ENCODE results near the gene ZNF605. TPM values are rescaled to one million over a fixed set of nuclear protein-coding genes. Genes with fewer than 3 reads are reported as not detected.

ZNF605 gene
- total RNA-seq, 4 donors from 2014 or later = 4.9 to 18.3 (median 6.3) TPM

GRCh38 chr12:132950844-132951535, 5.1 kb downstream of the ZNF605 start:
- Histone ChIP-seq H3K4me3 (no peak overlapping the region), H3K4me1 (peaks cover 12% of the 10 kb centered on the region), H3K27ac (no peak overlapping the region), H3K9me3 (peaks cover 47% of the 10 kb centered on the region), H3K36me3 (peaks cover 45% of the 10 kb centered on the region), H3K27me3 (no peaks in the 10 kb centered on the region)
- TF ChIP-seq POLR2AphosphoS5 (IDR thresholded peaks at IDR 0.05) (no peak), EP300 (IDR thresholded peaks at IDR 0.05) (no peak)
- WGBS = 97% methylated on average over 27 of the region's 27 CpGs
- DNase-seq (ENCODE audit: low spot score in 2 of 2) = no peak

DNA sequence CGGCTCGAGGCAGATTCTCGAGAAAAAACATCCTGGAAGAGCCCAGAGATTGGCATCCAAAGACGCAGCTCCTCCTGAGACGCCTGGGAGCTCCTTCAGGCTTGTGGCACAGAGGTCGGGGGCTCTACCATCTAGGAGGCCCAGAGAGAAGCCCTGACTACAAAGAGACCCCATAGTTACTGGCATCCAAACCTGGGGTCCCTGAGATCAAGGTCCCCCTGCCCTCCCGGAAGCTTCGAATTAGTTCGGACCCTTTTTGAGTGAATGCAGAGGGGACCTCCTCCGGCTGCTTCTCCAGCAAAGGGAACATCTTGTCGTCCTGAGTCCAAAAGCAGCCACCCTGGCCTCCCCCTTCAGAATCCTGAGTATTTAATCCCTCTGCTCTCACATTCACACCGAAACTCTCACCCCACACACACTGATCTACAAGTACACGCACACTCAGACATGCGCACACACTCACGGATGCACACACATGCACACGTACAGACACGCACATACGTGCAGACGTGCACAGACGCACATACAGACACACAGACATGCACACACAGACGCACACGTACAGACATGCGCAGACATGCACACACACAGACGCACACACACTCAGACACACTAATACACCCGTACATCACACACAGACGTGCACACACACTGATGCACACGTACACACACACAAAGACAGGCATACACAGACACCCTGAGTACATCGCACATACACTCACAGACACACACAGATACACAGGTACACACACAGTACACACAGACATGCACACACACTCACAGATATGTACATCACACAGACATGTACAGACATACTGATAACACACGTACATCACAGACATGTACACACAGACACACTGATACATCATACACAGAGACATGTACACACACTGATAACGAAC, 5.9 kb downstream of the ZNF605 start:
- DNase-seq (ENCODE audit: low spot score in 2 of 2) = no peak
- H3K27ac ChIP-seq = no peak overlapping the region
- 96% methylated on average over 30 of the region's 30 CpGs for WGBS
- H3K4me3 ChIP-seq = no peak overlapping the region
- H3K27me3 ChIP-seq = no peaks in the 10 kb centered on the region
- H3K36me3 ChIP-seq = peaks cover 53% of the 10 kb centered on the region
- TF ChIP-seq POLR2A (IDR thresholded peaks at IDR 0.05) = no peak
- TF ChIP-seq, protein P1, sequence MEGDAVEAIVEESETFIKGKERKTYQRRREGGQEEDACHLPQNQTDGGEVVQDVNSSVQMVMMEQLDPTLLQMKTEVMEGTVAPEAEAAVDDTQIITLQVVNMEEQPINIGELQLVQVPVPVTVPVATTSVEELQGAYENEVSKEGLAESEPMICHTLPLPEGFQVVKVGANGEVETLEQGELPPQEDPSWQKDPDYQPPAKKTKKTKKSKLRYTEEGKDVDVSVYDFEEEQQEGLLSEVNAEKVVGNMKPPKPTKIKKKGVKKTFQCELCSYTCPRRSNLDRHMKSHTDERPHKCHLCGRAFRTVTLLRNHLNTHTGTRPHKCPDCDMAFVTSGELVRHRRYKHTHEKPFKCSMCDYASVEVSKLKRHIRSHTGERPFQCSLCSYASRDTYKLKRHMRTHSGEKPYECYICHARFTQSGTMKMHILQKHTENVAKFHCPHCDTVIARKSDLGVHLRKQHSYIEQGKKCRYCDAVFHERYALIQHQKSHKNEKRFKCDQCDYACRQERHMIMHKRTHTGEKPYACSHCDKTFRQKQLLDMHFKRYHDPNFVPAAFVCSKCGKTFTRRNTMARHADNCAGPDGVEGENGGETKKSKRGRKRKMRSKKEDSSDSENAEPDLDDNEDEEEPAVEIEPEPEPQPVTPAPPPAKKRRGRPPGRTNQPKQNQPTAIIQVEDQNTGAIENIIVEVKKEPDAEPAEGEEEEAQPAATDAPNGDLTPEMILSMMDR (IDR thresholded peaks at IDR 0.05) = no peak
- no peak for TF ChIP-seq POLR2AphosphoS5 (IDR thresholded peaks at IDR 0.05)
- no peak for TF ChIP-seq EP300 (IDR thresholded peaks at IDR 0.05)
- peaks cover 48% of the 10 kb centered on the region for H3K9me3 ChIP-seq
- peaks cover 6% of the 10 kb centered on the region for H3K4me1 ChIP-seq

DNA sequence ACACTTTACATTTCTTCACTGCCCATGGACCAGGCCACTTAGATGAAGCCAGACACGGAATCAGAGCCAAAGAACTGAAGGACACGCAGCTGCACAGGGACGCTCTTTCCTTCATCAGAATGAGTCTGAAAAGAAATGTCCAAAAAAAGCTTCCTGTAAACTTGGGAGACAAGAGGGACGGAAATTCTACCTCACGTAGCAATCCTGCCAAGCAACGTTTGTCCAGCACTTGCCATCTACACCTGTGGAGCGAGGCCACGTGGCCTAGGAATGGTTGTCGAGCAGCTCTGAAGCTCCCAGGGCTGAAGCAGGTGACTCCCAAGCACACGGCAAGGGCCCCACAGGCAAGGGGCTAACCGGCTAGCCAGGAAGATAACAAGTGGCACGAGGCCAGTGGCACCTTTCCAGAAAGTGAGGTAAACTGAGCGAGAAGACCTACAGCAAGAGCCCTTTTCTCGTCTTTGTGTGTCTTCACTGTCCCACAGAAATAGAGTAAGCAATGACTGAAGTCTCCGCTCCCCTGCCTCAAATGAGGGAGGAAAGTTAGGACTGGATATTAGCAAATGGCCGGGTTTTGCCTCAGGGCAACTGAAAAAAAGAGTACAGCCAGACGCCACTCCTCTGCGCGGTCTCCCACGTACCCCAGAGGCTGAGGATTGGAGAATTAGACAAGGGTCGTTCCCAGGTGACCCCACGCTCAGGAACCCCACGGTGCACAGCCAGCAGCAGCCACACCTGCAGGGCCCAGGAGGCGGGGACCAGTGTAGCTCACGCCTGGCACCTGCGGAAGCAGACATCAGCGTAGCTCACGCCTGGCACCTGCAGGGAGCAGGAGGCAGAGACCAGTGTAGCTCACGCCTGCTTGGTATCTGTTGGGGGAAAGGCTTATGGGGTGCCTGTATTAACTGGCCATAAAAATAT, 7.7 kb downstream of the ZNF605 start:
- Histone ChIP-seq H3K27me3 (no peaks in the 10 kb centered on the region), H3K36me3 (peaks cover 70% of the 10 kb centered on the region), H3K4me1 (no peaks in the 10 kb centered on the region), H3K4me3 (no peak overlapping the region), H3K9me3 (peaks cover 64% of the 10 kb centered on the region), H3K27ac (no peak overlapping the region)
- DNase-seq (ENCODE audit: low spot score in 2 of 2) = no peak
- no peak for TF ChIP-seq POLR2AphosphoS5 (IDR thresholded peaks at IDR 0.05)
- WGBS = 94% methylated on average over 27 of the region's 29 CpGs

DNA sequence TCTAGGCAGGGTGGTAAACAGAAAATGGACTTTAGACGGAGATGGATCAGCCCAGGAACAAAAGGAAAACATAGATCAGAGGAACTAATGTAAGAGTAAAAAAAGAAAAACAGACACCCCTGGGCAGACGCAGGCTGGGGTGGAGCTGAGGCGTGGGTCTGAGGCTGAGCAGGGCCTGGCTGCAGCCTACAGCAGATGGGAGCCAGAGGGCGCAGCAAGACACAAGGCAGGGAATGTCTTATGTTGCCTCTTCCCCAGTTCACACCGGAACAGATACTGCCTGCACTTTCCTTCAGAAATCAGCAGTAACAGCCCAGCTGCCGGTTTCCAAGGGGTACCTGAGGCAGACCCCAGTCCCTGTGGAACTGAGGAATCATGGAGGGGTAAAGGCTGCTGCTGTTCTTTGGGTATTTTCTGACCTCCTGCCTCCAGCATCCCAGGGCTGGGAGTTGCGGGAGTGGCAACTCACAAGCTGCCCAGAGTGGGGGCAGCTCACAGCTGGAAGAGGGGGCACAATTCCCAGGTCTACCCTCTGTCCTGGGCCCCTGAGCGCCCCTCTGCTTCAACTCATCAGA, 9.8 kb downstream of the ZNF605 start:
- DNase-seq (ENCODE audit: low spot score in 2 of 2) = no peak
- Histone ChIP-seq H3K27ac (no peak overlapping the region), H3K36me3 (peaks cover 87% of the 10 kb centered on the region), H3K4me1 (no peaks in the 10 kb centered on the region), H3K4me3 (no peak overlapping the region), H3K9me3 (peaks cover 81% of the 10 kb centered on the region), H3K27me3 (no peaks in the 10 kb centered on the region)
- 98% methylated on average over 7 of the region's 8 CpGs for WGBS
- TF ChIP-seq POLR2A (IDR thresholded peaks at IDR 0.05) (no peak), POLR2AphosphoS5 (IDR thresholded peaks at IDR 0.05) (no peak), EP300 (IDR thresholded peaks at IDR 0.05) (no peak)
- TF ChIP-seq, protein P1 (IDR thresholded peaks at IDR 0.05) = no peak

GRCh38 chr12:132945806-132946205, 10.3 kb downstream of the ZNF605 start:
- TF ChIP-seq EP300 (IDR thresholded peaks at IDR 0.05) = no peak
- no peak for TF ChIP-seq POLR2A (IDR thresholded peaks at IDR 0.05)
- WGBS = 98% methylated on average over 8 of the region's 9 CpGs
- H3K9me3 ChIP-seq = peaks cover 77% of the 10 kb centered on the region
- DNase-seq (ENCODE audit: low spot score in 2 of 2) = no peak
- H3K27me3 ChIP-seq = no peaks in the 10 kb centered on the region
- no peak overlapping the region for H3K27ac ChIP-seq
- peaks cover 90% of the 10 kb centered on the region for H3K36me3 ChIP-seq
- H3K4me1 ChIP-seq = no peaks in the 10 kb centered on the region
- no peak overlapping the region for H3K4me3 ChIP-seq

DNA sequence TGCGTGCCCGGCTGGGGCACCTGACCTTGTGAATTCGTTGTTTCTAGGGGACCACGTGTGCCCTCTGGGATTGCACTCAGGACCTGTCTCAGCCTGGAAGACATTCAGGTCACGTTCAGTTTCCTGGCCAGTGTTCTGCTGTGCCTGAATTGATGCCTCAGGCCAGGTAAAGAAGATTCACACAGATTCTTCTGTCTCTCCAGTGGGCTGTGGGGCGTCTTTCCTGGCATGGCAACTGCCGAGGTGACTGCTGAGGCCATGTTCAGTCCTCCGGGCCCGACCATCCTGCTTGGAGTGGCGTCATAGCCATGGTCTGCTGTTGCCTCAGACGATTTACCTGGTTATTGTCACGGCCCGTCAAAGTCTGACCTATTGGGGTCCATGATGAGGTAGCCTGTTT, 13.5 kb downstream of the ZNF605 start:
- H3K36me3 ChIP-seq = peaks cover 72% of the 10 kb centered on the region
- no peaks in the 10 kb centered on the region for H3K27me3 ChIP-seq
- 97% methylated on average over 13 of the region's 13 CpGs for WGBS
- H3K27ac ChIP-seq = no peak overlapping the region
- no peak overlapping the region for H3K4me3 ChIP-seq
- H3K9me3 ChIP-seq = peaks cover 62% of the 10 kb centered on the region
- no peaks in the 10 kb centered on the region for H3K4me1 ChIP-seq
- no peak for TF ChIP-seq EP300 (IDR thresholded peaks at IDR 0.05)
- TF ChIP-seq POLR2AphosphoS5 (IDR thresholded peaks at IDR 0.05) = no peak
- TF ChIP-seq, protein P1 (IDR thresholded peaks at IDR 0.05) = no peak
- TF ChIP-seq POLR2A (IDR thresholded peaks at IDR 0.05) = no peak
- no peak for DNase-seq (ENCODE audit: low spot score in 2 of 2)
